ENCODE measurements around the gene SUPT20H.

- TF ChIP-seq CTCF (IDR thresholded peaks at IDR 0.05; ENCODE audit: low read length) (no peak), EZH2 (optimal IDR thresholded peaks at IDR 0.05; ENCODE audit: low read depth, low read length) (no peak), EZH2phosphoT487 (IDR thresholded peaks at IDR 0.05; ENCODE audit: low read length) (no peak)
Measured at GRCh38 chr13:36975172-36975571, 84.3 kb downstream of the SUPT20H start.

Data from MM.1S (cell line).